Neural progenitor cell (in vitro differentiated cells): Measurements from ENCODE around the gene TCF23.

Experiments
- EZH2 ChIP-seq: fragments of 200-600 bp; sonication (generic); IDR thresholded peaks from 2 replicates; pipeline ENCODE4 v1.6.1; 2017; ENCODE audit warnings: antibody characterized with exemption, mild to moderate bottlenecking, moderate library complexity
- TF ChIP-seq, protein P1 (sequence below): fragments of 200-600 bp; sonication (generic); IDR thresholded peaks from 2 replicates; pipeline ENCODE4 v1.5.1; 2017; ENCODE audit warnings: antibody characterized with exemption, mild to moderate bottlenecking

DNA sequence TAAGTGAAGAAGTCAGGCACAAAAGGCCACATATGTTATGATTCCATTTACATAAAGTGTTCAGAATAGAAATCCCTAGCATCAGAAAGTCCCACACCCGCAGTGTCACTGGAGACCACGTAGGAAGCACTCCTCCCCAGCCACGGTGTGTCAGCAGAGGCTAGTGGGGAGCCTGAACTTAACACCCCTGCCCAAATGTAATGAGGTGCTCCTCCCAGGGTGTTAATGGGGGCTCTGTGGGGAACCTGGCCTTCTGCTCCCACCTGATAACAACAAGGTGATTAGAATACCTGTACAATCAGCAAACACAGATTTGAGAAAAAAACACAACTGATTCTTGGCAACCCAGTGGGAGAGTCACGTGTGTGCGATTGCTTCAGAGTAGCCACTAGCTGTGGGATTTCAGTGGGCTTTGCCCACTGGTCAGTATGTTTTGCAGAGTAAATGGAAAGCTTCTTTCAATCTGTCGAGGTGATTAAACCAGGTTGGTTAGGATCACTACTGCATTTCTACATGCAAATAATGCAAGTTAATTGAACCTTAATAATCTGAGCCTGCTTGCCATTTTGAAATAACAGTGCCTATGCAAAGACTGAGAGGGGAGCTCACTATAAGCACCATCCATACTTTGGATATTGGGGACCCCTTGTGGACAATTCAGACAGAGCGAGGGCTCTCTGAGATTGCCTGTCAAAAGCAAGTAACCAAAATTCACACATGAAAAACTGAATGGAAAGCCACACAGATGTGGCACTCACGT, 42.4 kb downstream of the TCF23 start:
- TF ChIP-seq, protein P1, sequence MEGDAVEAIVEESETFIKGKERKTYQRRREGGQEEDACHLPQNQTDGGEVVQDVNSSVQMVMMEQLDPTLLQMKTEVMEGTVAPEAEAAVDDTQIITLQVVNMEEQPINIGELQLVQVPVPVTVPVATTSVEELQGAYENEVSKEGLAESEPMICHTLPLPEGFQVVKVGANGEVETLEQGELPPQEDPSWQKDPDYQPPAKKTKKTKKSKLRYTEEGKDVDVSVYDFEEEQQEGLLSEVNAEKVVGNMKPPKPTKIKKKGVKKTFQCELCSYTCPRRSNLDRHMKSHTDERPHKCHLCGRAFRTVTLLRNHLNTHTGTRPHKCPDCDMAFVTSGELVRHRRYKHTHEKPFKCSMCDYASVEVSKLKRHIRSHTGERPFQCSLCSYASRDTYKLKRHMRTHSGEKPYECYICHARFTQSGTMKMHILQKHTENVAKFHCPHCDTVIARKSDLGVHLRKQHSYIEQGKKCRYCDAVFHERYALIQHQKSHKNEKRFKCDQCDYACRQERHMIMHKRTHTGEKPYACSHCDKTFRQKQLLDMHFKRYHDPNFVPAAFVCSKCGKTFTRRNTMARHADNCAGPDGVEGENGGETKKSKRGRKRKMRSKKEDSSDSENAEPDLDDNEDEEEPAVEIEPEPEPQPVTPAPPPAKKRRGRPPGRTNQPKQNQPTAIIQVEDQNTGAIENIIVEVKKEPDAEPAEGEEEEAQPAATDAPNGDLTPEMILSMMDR = peak; percentile 76
- no peak for TF ChIP-seq EZH2
